SK-N-DZ (cell line): ENCODE measurements around the gene ARFIP1.

Source experiments
- DNase-seq: peaks from one replicate; pipeline ENCODE4 v3.0.0-alpha.2; 2015; ENCODE audit warnings: low spot score

ARFIP1 gene

DNA sequence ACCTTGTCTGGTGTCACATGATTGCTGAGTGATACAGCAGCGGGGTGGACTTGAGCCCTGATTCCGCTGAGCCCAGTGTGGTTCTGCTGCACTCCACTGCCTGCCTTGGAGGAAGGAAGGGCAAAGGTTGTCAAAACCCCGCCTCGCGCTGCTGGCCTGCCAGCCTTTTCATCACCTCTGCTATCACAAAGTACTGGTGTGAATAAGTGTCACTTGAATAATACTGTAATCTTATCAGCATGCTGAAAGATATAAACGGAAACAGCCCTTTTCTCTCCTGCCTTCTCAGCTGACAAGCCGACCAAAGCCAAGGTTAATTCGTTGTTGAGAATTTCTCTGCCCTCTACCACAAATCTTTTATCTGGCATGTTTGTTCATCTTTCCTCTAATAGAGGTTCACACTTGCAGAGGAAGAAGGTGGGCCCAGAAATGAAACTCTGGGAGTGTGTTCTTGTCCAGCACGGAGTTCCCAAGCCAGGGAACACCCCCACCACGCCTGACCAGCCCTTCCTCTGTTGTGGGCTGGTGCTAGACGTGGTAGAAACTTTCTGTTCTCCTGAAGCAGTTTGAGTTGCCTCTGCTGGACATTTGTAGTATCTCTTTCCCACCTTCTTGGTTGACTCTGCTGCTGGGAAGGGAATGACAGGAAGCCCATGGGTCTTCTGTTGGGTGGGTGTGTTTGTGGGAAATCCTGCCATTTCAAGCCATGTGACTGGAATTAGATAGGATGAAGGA is 177.8 kb downstream of the ARFIP1 start:
- no peak for DNase-seq

DNA sequence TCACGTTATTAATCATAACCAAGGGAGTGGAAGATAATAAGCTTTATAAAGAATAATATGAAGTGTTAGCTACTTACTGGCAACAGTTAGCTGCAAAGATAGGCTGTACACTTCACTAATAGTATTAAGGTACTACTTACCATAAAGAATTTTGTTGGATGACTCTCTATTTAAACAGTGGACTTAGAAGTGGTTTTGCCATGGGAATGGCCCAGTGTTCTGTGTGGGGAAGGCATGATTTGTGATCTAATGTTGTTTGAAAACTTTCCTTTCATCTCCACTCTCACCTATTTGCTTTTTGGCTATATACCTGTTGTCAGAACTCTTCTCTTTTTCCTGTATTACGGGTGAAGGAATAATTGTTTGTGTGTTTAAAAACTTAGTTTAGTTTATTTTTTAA is 179.3 kb downstream of the ARFIP1 start:
- no peak for DNase-seq

DNA sequence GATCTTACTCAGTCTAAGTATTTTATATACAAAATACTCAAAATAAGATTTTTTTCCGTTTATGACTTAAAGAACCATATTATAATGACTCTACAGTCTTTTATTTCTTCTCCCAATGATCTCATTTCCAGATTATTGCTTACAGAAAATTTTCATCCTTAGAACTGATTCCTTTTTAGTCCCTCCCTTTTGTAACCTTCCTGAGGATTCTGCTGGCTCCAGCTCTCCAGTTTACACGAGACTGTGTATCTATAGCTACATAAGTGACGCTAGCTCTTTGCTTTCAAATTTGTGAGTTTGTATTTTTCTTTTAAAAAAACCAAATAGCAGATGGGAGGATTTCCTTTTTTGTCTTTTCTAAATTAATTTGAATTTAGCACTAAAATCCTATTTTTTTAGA is 180.3 kb downstream of the ARFIP1 start:
- DNase-seq: no peak

DNA sequence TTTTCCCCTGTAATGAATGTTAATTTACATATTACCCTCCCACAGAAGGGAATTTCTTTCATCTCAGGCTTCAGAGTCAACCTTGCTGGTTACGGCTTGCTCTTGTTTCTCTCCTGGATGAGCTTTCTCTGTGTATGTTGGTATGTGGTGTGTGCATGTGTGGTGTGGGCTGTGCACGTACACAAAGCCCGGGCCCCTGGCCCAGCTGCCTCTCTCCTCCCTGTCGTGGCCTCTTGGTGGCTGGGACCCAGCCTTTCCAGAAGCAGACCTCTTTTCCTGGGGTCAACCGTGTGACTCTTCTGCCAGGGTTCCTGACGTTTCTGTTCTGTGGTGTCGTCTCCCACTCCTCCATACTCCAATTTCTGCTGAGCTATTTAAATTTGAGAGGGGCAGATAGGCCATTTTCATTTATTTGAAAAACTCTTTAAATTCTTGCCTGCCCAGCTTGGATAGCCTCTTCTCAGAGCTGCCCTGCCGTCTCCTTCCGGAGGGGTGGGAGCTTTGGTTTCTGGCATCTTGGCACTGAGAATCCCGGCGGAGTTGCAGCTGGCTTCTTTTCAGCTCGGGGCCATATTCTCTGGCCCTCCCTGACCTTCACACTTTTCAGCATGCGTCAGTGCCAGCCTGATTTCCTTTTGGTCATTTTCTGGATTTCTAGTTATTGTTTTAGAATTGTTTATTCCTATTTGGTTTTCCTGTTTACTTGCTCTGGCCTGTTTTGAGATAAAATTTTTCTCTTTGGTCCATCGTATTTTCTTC is 181.4 kb downstream of the ARFIP1 start:
- DNase-seq: no peak

DNA sequence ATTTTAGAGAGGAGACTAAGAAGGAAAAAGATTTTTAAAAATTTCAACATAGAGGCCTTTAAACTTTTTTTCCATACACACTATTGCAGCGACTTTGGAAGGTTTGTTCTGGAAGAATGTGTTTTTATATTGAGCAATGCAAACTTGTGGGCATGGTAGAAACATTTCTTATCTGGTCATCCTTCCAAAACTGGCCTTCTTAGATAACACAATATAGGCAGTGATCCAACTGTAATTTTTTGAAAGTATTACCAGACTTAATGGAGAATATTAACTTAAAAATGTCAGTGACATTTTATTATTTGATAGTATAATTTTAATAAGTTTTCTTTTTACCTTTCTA is 182.0 kb downstream of the ARFIP1 start:
- DNase-seq: no peak
